Activated CD4-positive, alpha-beta T cell treated with anti-CD3 and anti-CD28 coated beads for 4 hours (primary cell): Measurements from ENCODE around the gene PRR22.

Source experiments
- DNase-seq, 2 donors: peaks; one replicate each; pipeline ENCODE4 v3.0.0-alpha.2; 2020

The PRR22 gene

DNA sequence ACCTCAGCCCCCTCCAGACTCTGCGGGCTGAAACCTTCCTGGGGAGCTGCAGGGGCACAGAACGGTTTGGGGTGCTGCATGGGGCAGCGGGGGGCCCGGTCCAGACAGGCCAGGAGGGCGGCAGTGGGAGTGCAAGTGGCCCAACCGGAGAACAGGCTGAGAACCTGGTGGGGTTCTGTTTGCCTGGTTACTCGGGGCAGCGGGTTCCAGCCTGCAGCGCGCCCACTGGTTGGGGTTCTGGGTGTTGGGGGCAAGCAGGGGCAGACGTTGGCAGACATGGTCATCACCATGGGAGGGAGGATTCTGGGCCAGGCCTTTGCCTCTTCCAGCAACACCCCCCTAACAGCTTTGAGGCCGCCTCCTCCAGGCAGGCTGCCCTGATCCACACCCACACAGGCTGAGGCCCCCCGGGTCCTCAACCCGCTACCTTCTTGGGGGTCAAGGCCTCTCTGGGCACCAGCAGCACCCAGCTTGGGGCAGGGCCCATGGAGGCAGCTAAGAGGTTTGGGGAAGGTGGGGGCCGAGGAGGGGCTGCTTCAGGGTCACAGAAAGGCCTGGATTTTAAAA is at the start of gene PRR22:
PRR22 (minus strand) TSS at position 166 of the 567 bp plus-strand sequence; CDS start at position 80, 86 bp downstream.
- no peak for DNase-seq

DNA sequence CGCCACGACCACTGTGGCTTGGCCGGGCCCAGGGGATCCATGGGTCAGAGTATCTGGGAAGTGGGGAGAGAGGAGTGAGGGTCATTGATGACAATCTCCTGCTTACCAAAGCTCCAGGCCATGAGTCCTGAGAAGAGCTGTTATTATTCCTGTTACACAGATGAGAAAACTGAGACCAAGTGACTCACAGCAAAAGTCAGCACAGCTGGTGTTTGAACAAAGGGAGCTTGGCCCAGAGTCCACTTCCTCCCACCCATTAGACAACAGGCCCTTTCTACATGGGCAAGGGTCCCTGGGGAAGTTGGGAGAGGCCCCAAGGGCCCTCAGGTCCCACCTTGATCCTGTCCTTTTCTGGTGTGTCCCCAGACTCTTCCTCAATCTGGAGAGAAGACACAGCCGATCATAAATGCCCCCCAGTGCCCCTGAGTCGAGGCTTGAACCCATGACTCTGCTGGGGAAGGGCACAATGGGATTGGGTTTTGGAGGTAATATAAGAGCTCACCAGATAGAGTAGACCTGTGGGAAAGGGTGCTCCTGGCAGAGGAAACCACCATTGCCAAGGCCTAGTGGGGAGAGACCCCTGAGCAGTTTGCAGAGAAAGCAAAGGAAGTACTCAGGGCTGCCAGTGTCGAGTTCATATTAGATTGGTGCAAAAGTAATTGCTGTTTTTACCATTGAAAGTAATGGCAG is 48.1 kb upstream of the PRR22 start:
- no peak for DNase-seq

- DNase-seq: no peak
Measured at GRCh38 chr19:5832061-5832460, 47.5 kb upstream of the PRR22 start.

- DNase-seq: no peak
Measured at GRCh38 chr19:5831159-5831558, 46.6 kb upstream of the PRR22 start.

DNA sequence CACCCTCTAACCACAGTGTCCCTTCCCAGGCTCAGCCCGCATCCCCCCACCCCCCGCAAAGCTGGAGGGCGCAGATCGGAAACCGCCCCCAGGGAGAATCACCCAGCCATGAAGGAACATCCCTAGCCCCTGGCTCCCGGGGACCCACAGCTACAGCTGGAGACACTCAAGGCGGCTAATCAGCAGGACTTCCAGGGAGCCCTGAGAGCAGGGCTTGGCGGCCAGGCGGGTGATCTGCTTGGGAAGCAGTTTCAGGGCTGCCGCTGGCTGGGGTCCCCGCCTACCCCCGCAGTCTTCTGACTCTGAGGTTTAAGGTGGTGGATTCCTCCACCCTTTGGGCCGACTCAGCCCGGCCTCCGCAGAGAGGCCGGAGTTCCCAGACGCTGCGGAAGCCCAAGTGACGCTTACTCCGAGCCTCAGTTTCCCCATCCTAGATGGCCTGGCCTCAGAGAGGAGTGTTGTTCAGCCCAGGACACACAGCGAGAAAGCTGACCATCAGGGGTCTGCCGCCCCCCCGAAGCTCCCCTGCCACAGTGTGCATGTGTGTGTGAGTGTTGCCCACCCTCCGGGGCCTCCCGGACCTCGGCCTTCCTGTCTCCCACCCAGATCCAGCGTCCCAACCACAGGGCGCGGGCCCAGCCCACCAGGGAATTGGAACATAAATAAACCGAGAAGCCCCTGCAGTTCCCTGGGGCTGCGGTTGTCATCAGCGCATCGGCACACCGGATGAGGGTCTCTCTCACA is 45.2 kb upstream of the PRR22 start:
- no peak for DNase-seq

GRCh38 chr19:5828661-5829566 is 44.4 kb upstream of the PRR22 start:
- DNase-seq: peak in 1 of 2 donors; percentile 23

GRCh38 chr19:5827891-5828660 is 43.5 kb upstream of the PRR22 start:
- DNase-seq: peak; percentile 92 to 97

- no peak for DNase-seq
Measured at GRCh38 chr19:5827342-5827890, 42.9 kb upstream of the PRR22 start.

DNA sequence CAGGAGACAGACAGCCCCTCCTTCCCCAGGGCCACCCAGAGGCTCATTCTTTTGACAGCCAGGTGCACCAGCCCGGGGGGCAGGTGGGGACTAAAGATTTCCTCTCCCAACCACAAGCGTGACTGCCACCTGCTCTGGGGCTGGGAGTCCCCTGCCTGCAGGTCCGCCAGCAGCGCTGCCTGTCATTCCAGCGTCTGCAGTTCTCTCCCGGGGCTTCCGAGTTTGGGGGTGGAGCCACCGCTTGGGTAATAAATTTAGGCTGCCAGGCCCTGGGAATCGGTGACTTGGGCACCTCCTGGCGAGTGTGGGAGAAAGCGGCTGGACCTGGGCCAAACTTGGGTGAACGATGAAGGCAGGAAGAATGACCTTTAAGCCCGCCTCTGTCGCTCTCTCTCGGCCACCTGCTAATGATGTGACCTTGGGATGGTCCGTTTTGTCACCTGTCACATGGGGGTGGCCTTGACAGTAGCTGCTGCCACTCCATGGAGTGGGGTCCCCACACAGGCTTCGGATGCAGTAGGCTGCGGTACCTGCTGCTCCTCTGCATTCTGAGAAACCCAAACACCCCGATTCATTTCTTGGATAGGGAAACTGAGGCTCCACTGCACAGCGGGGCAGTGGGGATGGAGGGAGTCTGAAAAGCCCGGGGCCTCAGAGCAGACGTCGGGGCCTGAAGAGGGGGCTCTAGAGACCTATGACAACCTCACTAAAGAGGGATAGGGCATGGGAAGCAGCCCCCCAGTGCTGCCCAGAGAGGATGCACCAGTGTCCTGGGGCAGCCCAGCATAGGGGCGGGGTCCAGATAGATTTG is 42.2 kb upstream of the PRR22 start:
- no peak for DNase-seq

GRCh38 chr19:5825178-5825577 is 40.6 kb upstream of the PRR22 start:
- no peak for DNase-seq

DNA sequence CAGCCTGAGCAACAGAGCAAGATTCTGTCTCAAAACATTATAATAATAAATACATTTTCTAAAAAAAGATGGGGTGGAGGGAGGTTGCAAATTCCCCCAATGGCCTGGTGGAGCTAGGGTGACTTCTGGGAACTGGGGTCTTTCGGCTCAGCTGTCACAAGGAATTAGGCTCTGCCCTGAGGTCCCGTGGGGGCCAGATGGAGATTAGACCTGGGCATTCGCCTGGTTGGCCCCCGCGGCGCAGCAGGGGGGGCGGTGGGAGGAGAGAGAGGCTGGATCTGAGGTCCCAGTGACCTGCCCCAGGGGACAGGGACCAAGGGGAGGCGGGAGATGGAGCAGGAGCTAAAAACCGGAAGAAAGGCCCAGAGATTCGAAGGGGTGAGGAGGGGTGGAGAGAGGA is 40.2 kb upstream of the PRR22 start:
- no peak for DNase-seq

DNA sequence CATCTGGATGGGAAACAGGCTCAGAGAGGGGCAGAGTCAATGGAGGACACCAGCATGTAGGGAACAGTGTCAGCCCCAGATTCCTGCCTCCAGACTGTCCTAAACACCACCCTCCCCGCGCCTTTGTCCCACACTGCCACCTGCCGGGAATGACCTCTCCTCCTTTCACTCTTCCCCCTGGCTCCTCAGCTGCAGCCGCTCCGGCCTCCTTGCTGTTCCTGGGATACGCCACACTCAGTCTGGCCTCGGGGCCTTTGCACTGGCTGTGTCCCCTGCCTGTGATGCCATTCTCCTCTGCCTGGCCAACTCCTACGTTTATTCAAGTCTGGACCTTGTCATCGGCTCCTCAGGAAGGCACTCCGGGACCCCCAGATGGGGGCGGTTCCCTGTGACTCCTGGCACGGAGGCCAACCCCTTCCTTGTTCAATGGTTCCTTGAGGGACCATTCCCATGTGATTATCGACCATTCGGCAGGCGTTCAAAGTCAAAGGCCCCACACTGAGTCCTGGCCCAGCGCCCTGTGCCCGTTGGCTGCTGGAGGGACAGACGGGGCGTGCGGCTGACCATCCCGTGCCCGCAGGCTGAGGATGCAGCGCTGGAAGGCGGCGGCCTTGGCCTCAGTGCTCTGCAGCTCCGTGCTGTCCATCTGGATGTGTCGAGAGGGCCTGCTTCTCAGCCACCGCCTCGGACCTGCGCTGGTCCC is 39.2 kb upstream of the PRR22 start:
- no peak for DNase-seq

DNA sequence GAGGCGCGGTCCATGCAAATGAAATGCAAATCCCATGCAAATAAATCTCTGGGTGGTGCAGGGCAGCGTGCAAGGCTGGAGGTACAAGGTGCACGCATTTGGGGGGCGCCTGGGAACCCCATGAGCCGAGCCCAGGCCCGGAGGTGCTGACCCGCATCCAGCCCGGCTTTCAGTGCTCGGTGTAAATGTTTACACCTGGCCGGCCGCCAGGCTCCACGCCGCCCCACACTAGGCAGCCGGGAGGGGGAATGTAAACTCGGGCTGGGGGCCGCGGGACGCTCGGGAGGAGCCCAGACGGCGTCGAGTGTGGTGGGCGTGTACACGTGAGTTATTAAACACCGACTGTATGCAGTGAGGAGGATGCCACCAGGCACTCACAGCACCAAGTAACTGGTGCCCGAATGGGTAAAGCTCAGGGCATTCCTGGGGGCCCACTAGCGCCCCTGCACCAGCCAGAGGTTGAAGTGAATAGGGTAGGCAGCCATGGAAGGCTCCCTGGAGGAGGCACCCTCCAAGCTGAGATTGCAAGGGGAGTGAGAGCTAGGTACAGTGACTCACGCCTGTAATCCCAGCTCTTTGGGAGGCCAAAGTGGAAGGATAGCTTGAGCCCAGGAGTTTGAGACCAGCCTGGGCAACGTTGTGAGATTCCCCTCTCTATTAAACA is 37.8 kb upstream of the PRR22 start:
- DNase-seq: no peak

GRCh38 chr19:5821521-5822180 is 37.1 kb upstream of the PRR22 start:
- DNase-seq: no peak

- no peak for DNase-seq
Measured at GRCh38 chr19:5820785-5821184, 36.2 kb upstream of the PRR22 start.

DNA sequence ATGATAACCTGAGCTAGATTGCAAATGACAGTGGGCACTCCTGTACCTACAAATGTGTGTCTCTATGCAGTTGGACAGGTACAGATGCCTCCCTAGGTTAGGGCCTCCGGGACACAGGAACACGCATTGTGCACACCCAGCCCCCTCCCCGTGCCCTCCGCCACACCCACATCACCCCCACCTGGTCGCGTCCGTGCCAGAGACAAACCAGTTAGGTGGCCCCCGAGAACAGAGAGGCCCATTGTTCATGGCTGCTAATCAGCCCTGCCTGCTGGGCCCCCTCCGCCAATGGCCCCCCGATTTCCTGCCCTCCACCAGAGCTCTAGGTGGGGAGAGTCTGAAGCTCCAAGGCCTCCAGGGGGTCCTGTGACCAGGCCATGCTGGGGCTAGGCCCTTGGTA is 34.0 kb upstream of the PRR22 start:
- no peak for DNase-seq

DNA sequence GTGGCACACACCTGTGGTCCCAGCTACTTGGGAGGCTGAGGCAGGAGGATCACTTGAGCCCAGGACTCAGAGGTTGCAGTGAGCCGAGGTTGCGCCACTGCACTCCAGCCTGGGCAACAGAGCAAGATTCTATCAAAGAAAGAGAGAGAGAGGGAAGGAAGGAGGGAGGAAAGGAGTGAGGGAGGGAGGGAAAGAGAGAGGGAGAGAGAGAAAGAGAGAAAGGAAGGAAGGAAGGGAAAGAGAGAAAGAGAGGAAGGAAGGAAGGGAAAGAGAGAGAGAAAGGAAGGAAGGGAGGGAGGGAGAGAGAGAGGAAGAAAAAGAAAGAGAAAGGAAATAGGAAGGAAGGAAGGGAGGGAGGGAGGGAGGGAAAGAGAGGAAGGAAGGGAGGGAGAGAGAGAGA is 32.7 kb upstream of the PRR22 start:
- DNase-seq: no peak

GRCh38 chr19:5814852-5815246 is 30.3 kb upstream of the PRR22 start:
- DNase-seq: no peak

DNA sequence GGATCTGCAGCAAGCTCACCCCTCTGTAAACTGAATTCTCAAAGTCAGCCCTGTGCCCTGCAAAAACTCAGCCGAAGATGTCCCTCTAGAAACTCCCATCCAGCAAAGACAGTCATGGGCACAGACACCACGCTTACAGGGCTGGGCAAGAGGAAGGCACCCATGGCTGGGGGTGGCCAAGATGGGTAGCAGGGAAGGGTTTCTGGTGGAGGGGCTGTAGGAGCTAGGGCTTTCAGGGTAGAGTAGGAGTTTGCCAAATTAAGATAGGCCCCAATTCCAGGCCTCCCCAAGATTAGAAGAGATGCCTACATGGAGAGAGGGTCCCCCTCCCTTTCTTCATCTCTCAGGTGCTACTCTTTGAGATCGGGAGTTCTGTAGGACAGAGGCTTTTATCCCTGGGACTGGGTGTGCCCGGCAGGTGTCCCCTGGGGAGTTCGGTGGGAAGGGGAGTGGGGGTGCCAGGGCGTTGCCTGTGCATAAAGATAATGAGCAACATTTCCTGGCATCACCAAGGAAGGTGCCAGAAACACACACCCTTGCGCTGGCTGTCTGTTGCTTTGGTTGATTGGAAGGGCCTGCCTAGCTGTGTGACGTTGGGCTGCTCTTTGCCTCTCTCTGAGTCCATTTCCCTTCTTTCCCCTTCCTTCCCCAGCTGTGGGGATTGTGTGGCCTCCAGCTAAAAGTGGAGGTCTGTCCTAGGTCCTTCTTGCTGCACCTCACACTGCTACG is 29.7 kb upstream of the PRR22 start:
- no peak for DNase-seq
